ENCODE measurements around the gene IQGAP2. TPM values are rescaled to one million over a fixed set of nuclear protein-coding genes. Genes with fewer than 3 reads are reported as not detected.

The IQGAP2 gene
- total RNA-seq, 1 donor from 2014 or later: 8.8 TPM

DNA sequence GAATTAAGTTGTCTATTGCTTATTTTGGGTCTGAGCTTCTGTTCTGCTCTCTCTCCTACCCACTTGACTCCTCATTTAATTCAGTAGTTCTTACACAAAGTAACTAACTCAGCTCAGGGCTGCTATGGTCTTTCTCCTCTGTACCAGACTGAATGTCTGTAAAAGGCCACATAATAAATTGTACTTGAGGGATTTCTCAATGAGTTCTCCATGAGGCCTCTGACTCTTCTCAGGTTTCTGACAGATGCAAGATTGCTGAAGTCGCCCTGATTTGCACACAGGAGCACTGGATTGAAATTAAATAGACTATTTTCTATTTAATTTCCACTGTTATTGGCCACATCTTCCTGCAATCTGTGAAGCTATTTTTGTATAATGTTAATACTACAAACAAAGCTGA, 2.9 kb downstream of the IQGAP2 start:
- Mint-ChIP-seq H3K4me3 (ENCODE audit: unreplicated experiment) (no peak overlapping the region), H3K27ac (ENCODE audit: unreplicated experiment) (no peak overlapping the region)

DNA sequence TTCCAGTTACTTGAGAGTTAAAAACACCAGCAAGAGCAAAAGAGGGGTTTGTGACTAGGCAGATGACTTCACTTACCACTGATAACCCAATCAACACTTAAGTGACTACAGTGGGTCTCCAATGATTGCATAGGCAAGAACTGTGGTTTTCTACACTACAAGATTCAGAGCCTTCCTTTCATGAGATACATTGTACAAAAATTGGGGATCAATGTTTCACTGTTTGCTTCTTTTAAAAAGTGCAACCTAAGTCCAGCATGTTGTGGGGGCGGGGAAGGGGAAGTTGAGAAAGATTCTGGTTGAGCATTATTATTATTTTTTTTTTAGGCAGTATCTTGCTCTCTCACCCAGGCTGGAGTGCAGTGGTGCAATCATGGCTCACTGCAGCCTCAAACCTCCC, 3.6 kb downstream of the IQGAP2 start:
- Mint-ChIP-seq H3K27ac (ENCODE audit: unreplicated experiment) (no peak overlapping the region), H3K9me3 (ENCODE audit: unreplicated experiment) (no peaks in the 10 kb centered on the region), H3K36me3 (ENCODE audit: unreplicated experiment) (no peaks in the 10 kb centered on the region), H3K4me3 (ENCODE audit: unreplicated experiment) (no peak overlapping the region), H3K27me3 (ENCODE audit: unreplicated experiment) (peaks cover 14% of the 10 kb centered on the region), H3K4me1 (ENCODE audit: unreplicated experiment) (peaks cover 9% of the 10 kb centered on the region)
- TF ChIP-seq, protein P1, sequence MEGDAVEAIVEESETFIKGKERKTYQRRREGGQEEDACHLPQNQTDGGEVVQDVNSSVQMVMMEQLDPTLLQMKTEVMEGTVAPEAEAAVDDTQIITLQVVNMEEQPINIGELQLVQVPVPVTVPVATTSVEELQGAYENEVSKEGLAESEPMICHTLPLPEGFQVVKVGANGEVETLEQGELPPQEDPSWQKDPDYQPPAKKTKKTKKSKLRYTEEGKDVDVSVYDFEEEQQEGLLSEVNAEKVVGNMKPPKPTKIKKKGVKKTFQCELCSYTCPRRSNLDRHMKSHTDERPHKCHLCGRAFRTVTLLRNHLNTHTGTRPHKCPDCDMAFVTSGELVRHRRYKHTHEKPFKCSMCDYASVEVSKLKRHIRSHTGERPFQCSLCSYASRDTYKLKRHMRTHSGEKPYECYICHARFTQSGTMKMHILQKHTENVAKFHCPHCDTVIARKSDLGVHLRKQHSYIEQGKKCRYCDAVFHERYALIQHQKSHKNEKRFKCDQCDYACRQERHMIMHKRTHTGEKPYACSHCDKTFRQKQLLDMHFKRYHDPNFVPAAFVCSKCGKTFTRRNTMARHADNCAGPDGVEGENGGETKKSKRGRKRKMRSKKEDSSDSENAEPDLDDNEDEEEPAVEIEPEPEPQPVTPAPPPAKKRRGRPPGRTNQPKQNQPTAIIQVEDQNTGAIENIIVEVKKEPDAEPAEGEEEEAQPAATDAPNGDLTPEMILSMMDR (IDR thresholded peaks at IDR 0.05): no peak
- DNase-seq (ENCODE audit: extremely low spot score, unreplicated experiment): no peak

More for the DNA sequence above, 2.9 kb downstream of the IQGAP2 start:
- H3K36me3 Mint-ChIP-seq (ENCODE audit: unreplicated experiment): no peaks in the 10 kb centered on the region
- DNase-seq (ENCODE audit: extremely low spot score, unreplicated experiment): no peak
- H3K4me1 Mint-ChIP-seq (ENCODE audit: unreplicated experiment): peaks cover 10% of the 10 kb centered on the region
- H3K27me3 Mint-ChIP-seq (ENCODE audit: unreplicated experiment): peaks cover 20% of the 10 kb centered on the region
- H3K9me3 Mint-ChIP-seq (ENCODE audit: unreplicated experiment): no peaks in the 10 kb centered on the region
- TF ChIP-seq, protein P1 (IDR thresholded peaks at IDR 0.05): no peak

DNA sequence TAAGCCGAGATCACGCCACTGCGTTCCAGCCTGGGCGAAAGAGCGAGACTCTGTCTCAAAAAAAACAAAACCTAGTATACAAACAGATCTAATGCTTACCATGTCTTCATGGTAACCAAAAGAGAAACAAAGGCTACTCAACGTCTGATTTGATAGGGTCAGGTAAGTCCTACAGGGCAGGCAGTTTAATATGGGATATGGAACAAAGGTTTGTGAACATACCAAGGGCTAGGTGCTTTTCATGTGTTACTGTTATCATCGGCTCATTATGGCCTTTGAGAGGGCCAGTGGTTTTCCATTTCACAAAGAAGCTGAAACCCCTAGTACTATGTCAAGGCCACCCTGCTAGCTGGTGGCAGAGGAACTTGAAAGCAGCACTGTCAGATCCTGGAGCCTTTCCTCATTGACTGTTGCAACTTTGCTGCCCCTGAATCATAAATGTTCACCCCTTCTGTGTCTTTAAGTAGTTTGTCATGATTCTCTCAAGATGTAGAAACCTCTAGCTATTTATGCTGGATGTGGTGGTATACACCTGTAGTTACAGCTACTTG, 5.1 kb downstream of the IQGAP2 start:
- DNase-seq (ENCODE audit: extremely low spot score, unreplicated experiment): no peak
- H3K36me3 Mint-ChIP-seq (ENCODE audit: unreplicated experiment): no peaks in the 10 kb centered on the region
- no peaks in the 10 kb centered on the region for H3K9me3 Mint-ChIP-seq (ENCODE audit: unreplicated experiment)
- peaks cover under 1% of the 10 kb centered on the region for H3K4me1 Mint-ChIP-seq (ENCODE audit: unreplicated experiment)
- H3K27ac Mint-ChIP-seq (ENCODE audit: unreplicated experiment): no peak overlapping the region
- no peak overlapping the region for H3K4me3 Mint-ChIP-seq (ENCODE audit: unreplicated experiment)
- H3K27me3 Mint-ChIP-seq (ENCODE audit: unreplicated experiment): peaks cover 12% of the 10 kb centered on the region
- TF ChIP-seq, protein P1 (IDR thresholded peaks at IDR 0.05): no peak

DNA sequence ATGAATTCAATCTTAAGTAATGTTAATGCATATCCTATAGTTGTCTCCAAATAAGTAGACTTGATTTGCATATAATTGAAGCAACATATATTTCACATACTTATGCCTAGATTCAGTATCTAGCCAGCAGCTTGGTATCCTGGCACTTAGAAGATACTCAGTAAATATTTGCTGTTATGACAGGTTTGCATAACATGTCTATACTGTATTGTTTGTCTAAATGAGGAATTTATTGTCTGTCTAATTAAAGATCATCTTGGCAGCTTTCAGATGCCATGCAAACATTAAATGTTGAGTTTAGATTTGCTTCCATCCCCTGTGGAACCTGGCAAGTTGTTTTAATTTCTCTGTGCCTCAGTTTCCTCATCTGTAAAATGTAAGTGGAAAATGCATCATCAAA, 9.4 kb downstream of the IQGAP2 start:
- no peak overlapping the region for H3K27ac Mint-ChIP-seq (ENCODE audit: unreplicated experiment)
- peaks cover 7% of the 10 kb centered on the region for H3K27me3 Mint-ChIP-seq (ENCODE audit: unreplicated experiment)
- no peaks in the 10 kb centered on the region for H3K36me3 Mint-ChIP-seq (ENCODE audit: unreplicated experiment)
- no peak overlapping the region for H3K4me3 Mint-ChIP-seq (ENCODE audit: unreplicated experiment)
- no peaks in the 10 kb centered on the region for H3K9me3 Mint-ChIP-seq (ENCODE audit: unreplicated experiment)
- TF ChIP-seq, protein P1 (IDR thresholded peaks at IDR 0.05): no peak
- H3K4me1 Mint-ChIP-seq (ENCODE audit: unreplicated experiment): no peaks in the 10 kb centered on the region
- no peak for DNase-seq (ENCODE audit: extremely low spot score, unreplicated experiment)

DNA sequence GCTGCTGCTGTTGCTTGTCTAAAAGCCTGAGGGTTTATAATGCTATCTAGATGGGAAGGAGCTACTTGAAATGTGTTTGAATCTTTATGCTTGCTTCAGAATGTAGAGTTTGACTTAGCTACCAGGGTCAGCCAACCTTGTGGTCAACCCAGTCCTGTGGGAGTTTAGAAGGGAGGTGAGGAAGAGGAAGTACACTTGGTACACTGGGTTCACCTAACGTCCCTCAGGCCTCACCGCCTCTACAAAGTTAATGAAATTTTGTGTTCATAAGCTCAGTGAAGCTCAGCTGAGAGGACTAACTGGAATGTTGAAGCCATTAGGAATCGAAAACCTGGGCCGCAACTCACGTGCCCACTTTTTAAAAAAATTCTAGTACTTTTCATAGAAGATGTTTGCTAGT, 10.7 kb downstream of the IQGAP2 start:
- no peak for DNase-seq (ENCODE audit: extremely low spot score, unreplicated experiment)
- H3K36me3 Mint-ChIP-seq (ENCODE audit: unreplicated experiment): no peaks in the 10 kb centered on the region
- TF ChIP-seq, protein P1 (IDR thresholded peaks at IDR 0.05): no peak
- H3K4me3 Mint-ChIP-seq (ENCODE audit: unreplicated experiment): no peak overlapping the region
- H3K27ac Mint-ChIP-seq (ENCODE audit: unreplicated experiment): no peak overlapping the region
- peaks cover 7% of the 10 kb centered on the region for H3K27me3 Mint-ChIP-seq (ENCODE audit: unreplicated experiment)
- H3K4me1 Mint-ChIP-seq (ENCODE audit: unreplicated experiment): no peaks in the 10 kb centered on the region
- no peaks in the 10 kb centered on the region for H3K9me3 Mint-ChIP-seq (ENCODE audit: unreplicated experiment)
